Skeletal muscle satellite cell (primary cell): ENCODE measurements around the gene HOMER3.
"Not testable (repeated sequence)": the region's sequence is repeated elsewhere in the genome, so short reads cannot be mapped to it uniquely, and the experiment has no call there.

Experiments
- H3K27me3 ChIP-seq: 2 replicates; pipeline ENCODE4 v1.7.0; 2013; ENCODE audit warnings: low read length; ENCODE audit not compliant: control insufficient read depth, insufficient read depth
- H3K36me3 ChIP-seq: 2 replicates; pipeline ENCODE4 v1.7.0; 2013; ENCODE audit warnings: mild to moderate bottlenecking, control low read depth, low read length; ENCODE audit not compliant: insufficient read depth
- H3K4me1 ChIP-seq: 2 replicates; pipeline ENCODE4 v1.7.0; 2013; ENCODE audit warnings: low read length; ENCODE audit not compliant: control insufficient read depth, insufficient read depth
- H3K4me2 ChIP-seq: 2 replicates; pipeline ENCODE4 v1.7.0; 2013; ENCODE audit warnings: mild to moderate bottlenecking, low read length
- H3K4me3 ChIP-seq: 2 replicates; pipeline ENCODE4 v1.7.0; 2013; ENCODE audit warnings: low read length
- H3K9ac ChIP-seq: 2 replicates; pipeline ENCODE4 v1.7.0; 2013; ENCODE audit warnings: mild to moderate bottlenecking, low read depth, low read length, moderate library complexity
- H3K9me3 ChIP-seq: replicated peaks from 2 replicates; pipeline ENCODE4 v1.7.0; 2013; ENCODE audit warnings: mild to moderate bottlenecking, control low read depth, low read length

The HOMER3 gene

DNA sequence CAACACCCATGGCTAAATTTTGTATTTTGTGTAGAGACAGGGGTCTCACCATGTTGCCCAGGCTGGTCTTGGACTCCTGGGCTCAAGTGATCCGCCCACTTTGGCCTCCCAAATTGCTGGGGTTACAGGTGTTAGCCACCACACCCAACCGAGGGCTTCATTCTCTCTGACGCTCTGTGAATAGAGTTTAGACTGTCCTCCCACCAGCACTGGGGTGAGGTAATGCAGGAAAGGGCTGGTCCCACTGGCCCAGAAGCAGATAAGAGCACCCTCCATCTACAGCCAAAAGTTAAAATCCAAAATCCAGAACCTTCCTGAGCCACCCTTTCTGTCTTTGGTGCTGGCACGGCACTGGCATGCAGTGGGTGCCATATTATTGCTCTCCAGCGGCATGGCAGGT, 31.8 kb upstream of the HOMER3 start:
- H3K27me3 ChIP-seq = no peaks in the 10 kb centered on the region
- H3K9ac ChIP-seq = no peak overlapping the region
- H3K4me1 ChIP-seq = peaks cover 20% of the 10 kb centered on the region

GRCh38 chr19:18972301-18972811, 31.3 kb upstream of the HOMER3 start:
- no peaks in the 10 kb centered on the region for H3K9me3 ChIP-seq
- no peak overlapping the region for H3K9ac ChIP-seq
- H3K27me3 ChIP-seq = no peaks in the 10 kb centered on the region
- no peaks in the 10 kb centered on the region for H3K36me3 ChIP-seq
- H3K4me3 ChIP-seq = no peak overlapping the region
- peaks cover 25% of the 10 kb centered on the region for H3K4me1 ChIP-seq
- H3K4me2 ChIP-seq = peak overlapping the region; percentile 40

More for the DNA sequence above, 31.8 kb upstream of the HOMER3 start:
- no peaks in the 10 kb centered on the region for H3K36me3 ChIP-seq
- H3K9me3 ChIP-seq = no peaks in the 10 kb centered on the region
- no peak overlapping the region for H3K4me3 ChIP-seq
- H3K4me2 ChIP-seq = no peak overlapping the region

GRCh38 chr19:18969931-18970659, 29.1 kb upstream of the HOMER3 start:
- Histone ChIP-seq H3K27me3 (no peaks in the 10 kb centered on the region), H3K36me3 (no peaks in the 10 kb centered on the region), H3K4me1 (peaks cover 26% of the 10 kb centered on the region), H3K9me3 (no peaks in the 10 kb centered on the region), H3K4me3 (no peak overlapping the region), H3K9ac (peak overlapping the region; percentile 36), H3K4me2 (peak overlapping the region; percentile 56)

- no peaks in the 10 kb centered on the region for H3K27me3 ChIP-seq
- no peak overlapping the region for H3K4me3 ChIP-seq
- H3K36me3 ChIP-seq = no peaks in the 10 kb centered on the region
- H3K4me2 ChIP-seq = peak overlapping the region; percentile 48
- peaks cover 23% of the 10 kb centered on the region for H3K4me1 ChIP-seq
- H3K9ac ChIP-seq = no peak overlapping the region
- no peaks in the 10 kb centered on the region for H3K9me3 ChIP-seq
Observed at GRCh38 chr19:18967358-18968146, 26.5 kb upstream of the HOMER3 start.

GRCh38 chr19:18966307-18966706, 25.3 kb upstream of the HOMER3 start:
- Histone ChIP-seq H3K4me1 (peaks cover 17% of the 10 kb centered on the region), H3K4me3 (no peak overlapping the region), H3K9ac (no peak overlapping the region), H3K27me3 (peaks cover 7% of the 10 kb centered on the region), H3K9me3 (no peaks in the 10 kb centered on the region), H3K4me2 (no peak overlapping the region), H3K36me3 (no peaks in the 10 kb centered on the region)

DNA sequence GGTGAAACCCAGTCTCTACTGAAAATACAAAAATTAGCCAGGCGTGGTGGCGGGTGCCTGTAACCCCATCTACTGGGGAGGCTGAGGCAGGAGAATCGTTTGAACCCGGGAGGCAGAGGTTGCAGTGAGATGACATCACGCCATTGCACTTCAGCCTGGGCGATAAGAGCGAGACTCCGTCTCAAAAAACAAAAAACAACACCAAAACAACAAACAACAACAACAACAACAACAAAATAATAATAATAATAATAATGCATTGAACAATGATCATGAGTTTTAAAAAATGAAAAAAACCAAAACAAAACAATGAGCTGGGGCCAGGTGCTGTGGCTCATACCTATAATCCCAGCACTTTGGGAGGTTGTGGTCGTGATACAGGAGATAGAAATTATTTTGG, 23.1 kb upstream of the HOMER3 start:
- peaks cover 7% of the 10 kb centered on the region for H3K27me3 ChIP-seq
- no peaks in the 10 kb centered on the region for H3K36me3 ChIP-seq
- H3K9ac ChIP-seq = no peak overlapping the region
- no peak overlapping the region for H3K4me2 ChIP-seq
- H3K9me3 ChIP-seq = no peaks in the 10 kb centered on the region
- H3K4me3 ChIP-seq = no peak overlapping the region
- H3K4me1 ChIP-seq = peaks cover 7% of the 10 kb centered on the region

GRCh38 chr19:18961767-18962620, 21.0 kb upstream of the HOMER3 start:
- H3K4me2 ChIP-seq = no peak overlapping the region
- H3K9me3 ChIP-seq = no peaks in the 10 kb centered on the region
- H3K4me1 ChIP-seq = no peaks in the 10 kb centered on the region
- no peaks in the 10 kb centered on the region for H3K36me3 ChIP-seq
- H3K9ac ChIP-seq = no peak overlapping the region
- no peak overlapping the region for H3K4me3 ChIP-seq
- peaks cover 7% of the 10 kb centered on the region for H3K27me3 ChIP-seq

DNA sequence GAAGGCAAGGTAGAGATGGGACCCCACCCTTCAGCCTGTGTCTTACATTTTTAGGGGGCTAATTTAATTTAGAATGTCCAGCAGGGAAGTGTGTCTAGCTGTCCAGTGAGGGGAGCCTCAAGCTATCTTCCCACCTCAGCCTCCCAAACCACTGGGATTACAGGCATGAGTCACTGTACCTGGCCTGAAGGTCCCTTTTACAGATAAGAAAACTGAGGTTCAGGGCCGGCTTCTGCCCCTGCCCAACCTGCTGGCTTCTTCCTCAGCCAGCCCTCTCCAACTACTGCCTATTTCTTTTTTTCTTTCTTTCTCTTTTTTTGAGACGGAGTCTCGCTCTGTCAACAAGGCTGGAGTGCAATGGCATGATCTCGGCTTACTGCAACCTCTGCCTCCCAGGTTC, 19.4 kb upstream of the HOMER3 start:
- H3K9me3 ChIP-seq = no peaks in the 10 kb centered on the region
- H3K4me3 ChIP-seq = no peak overlapping the region
- no peaks in the 10 kb centered on the region for H3K4me1 ChIP-seq
- no peaks in the 10 kb centered on the region for H3K36me3 ChIP-seq
- H3K9ac ChIP-seq = no peak overlapping the region
- H3K27me3 ChIP-seq = peaks cover 7% of the 10 kb centered on the region
- no peak overlapping the region for H3K4me2 ChIP-seq

GRCh38 chr19:18955042-18955441, 14.0 kb upstream of the HOMER3 start:
- Histone ChIP-seq H3K4me2 (no peak overlapping the region), H3K36me3 (no peaks in the 10 kb centered on the region)

DNA sequence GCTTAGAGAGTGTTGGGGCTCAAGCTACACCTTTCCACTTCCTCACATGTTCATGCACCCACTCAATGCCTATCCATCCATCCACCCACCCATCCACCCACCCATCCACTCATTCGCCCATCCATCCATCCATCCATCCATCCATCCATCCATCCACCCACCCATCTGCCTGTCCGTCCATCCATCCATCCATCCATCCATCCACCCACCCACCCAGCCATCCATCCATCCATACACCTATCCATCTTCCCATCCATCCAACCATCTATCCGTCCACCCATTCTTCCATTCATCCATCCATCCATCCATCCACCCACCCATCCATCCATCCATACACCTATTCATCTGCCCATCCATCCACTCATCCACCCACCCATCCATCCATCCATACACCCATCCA, 13.1 kb upstream of the HOMER3 start:
- Histone ChIP-seq H3K27me3 (no peaks in the 10 kb centered on the region), H3K9me3 (no peaks in the 10 kb centered on the region), H3K4me2 (no peak overlapping the region), H3K4me3 (no peak overlapping the region), H3K4me1 (peaks cover 4% of the 10 kb centered on the region), H3K36me3 (no peaks in the 10 kb centered on the region), H3K9ac (no peak overlapping the region)

More at GRCh38 chr19:18955042-18955441, 14.0 kb upstream of the HOMER3 start:
- no peaks in the 10 kb centered on the region for H3K27me3 ChIP-seq
- peaks cover 4% of the 10 kb centered on the region for H3K4me1 ChIP-seq
- H3K9ac ChIP-seq = no peak overlapping the region
- H3K4me3 ChIP-seq = no peak overlapping the region
- no peaks in the 10 kb centered on the region for H3K9me3 ChIP-seq

DNA sequence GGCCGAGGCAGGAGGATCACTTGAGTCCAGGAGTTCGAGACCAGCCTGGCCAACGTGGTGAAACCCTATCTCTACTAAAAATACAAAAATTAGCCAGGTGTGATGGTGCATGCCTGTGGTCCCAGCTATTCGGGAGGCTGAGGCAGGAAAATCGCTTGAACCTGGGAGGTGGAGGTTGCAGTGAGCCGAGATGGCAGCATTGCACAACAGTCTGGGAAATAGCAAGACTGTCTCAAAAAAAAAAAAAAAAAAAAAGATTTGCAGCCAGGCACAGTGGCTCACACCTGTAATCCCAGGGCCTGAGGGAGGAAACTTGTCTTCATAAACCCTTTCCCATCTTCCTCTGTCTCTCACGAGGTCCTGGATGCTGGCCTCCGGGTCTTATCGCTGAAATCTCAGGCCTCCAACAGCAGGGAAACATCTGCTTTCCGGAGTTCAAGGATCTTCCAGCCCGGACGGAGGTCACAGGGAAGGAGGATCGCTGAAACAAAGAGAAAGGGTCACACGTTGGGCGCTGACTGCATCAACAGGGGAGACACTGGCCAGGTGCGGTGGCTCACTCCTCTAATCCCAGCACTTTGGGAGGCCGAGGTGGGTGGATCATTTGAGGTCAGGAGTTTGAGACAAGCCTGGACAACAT, 11.5 kb upstream of the HOMER3 start:
- H3K4me3 ChIP-seq, H3K9ac ChIP-seq, H3K4me2 ChIP-seq, H3K36me3 ChIP-seq, H3K4me1 ChIP-seq, H3K27me3 ChIP-seq, H3K9me3 ChIP-seq: not testable (repeated sequence)
